GM12878 (cell line): Measurements from ENCODE around the gene SEPTIN10. TPM values are rescaled to one million over a fixed set of nuclear protein-coding genes. Genes with fewer than 3 reads are reported as not detected.
A peak's percentile ranks its signal among the peaks of the same experiment; 100 is the strongest.

Experiments used
- ATF3 ChIP-seq: IDR thresholded peaks from 2 replicates; pipeline ENCODE4 v1.6.1; 2011; ENCODE audit warnings: low read depth, mild to moderate bottlenecking, low read length, moderate library complexity, borderline replicate concordance; ENCODE audit errors: extremely low read depth
- BCL11A ChIP-seq: IDR thresholded peaks from 2 replicates; pipeline ENCODE4 v1.6.1; 2011; ENCODE audit warnings: low read depth, low read length
- E4F1 ChIP-seq: fragments of 450-650 bp; IDR thresholded peaks from 2 replicates; pipeline ENCODE4 v1.6.1; 2018; ENCODE audit warnings: borderline replicate concordance, mild to moderate bottlenecking; ENCODE audit not compliant: partially characterized antibody
- EZH2 ChIP-seq: IDR thresholded peaks from 2 replicates; pipeline ENCODE4 v1.6.1; 2012; ENCODE audit warnings: low read depth, mild to moderate bottlenecking, control low read depth, inconsistent platforms, low read length, borderline replicate concordance; ENCODE audit not compliant: control insufficient read depth
- HDGF ChIP-seq: fragments of 450-650 bp; IDR thresholded peaks from 2 replicates; pipeline ENCODE4 v1.6.1; 2016; ENCODE audit warnings: antibody characterized with exemption
- KLF5 ChIP-seq: fragments of 450-650 bp; IDR thresholded peaks from 2 replicates; pipeline ENCODE4 v1.6.1; 2014; ENCODE audit warnings: mild to moderate bottlenecking; ENCODE audit not compliant: partially characterized antibody
- MXI1 ChIP-seq: fragments of 150-350 bp; IDR thresholded peaks from 2 replicates; pipeline ENCODE4 v1.6.1; 2011; ENCODE audit warnings: low read depth, mild to moderate bottlenecking, inconsistent platforms, low read length, improper control_type of control experiment
- NFYA ChIP-seq: IDR thresholded peaks from 2 replicates; pipeline ENCODE4 v1.6.1; 2011; ENCODE audit warnings: low read depth, mild to moderate bottlenecking, low read length, improper control_type of control experiment, borderline replicate concordance
- RCOR1 ChIP-seq: conservative IDR thresholded peaks from 2 replicates; pipeline ENCODE4 v1.6.1; 2012; ENCODE audit warnings: low read depth, low read length, improper control_type of control experiment
- SKIL ChIP-seq: fragments of 450-650 bp; IDR thresholded peaks from 2 replicates; pipeline ENCODE4 v1.6.1; 2017; ENCODE audit warnings: mild to moderate bottlenecking, low read depth, inconsistent platforms; ENCODE audit not compliant: poor library complexity, severe bottlenecking
- SP1 ChIP-seq: IDR thresholded peaks from one replicate; pipeline ENCODE4 v1.6.1; 2011; ENCODE audit warnings: low read depth, low read length
- ZNF207 ChIP-seq: fragments of 450-650 bp; IDR thresholded peaks from 2 replicates; pipeline ENCODE4 v1.6.1; 2014; ENCODE audit warnings: antibody characterized with exemption, mild to moderate bottlenecking, borderline replicate concordance
- ZNF24 ChIP-seq: fragments of 450-650 bp; IDR thresholded peaks from 2 replicates; pipeline ENCODE4 v1.6.1; 2017; ENCODE audit warnings: antibody characterized with exemption, mild to moderate bottlenecking
- polyA plus RNA-seq, 11 experiments: library from polyadenylated mRNA; depleted of rRNA in 4 of 11; unstranded in 6 of 11; stranded (reverse) in 5 of 11; fragments of >200 nt; fragmentation: Nextera tagmentation in 4 of 11; fragmentation: Illumina TruSeq in 1 of 11; extraction: Ambion mirVana in 4 of 11; extraction: Trizol in 1 of 11; gene quantifications; 1 replicate in 1 of 11; 2 replicates in 10 of 11; pipeline versions ENCODE4 v1.2.1 to v1.2.3, GENCODE V29; 2011 to 2016; ENCODE audit warnings: inconsistent platforms in 2 of 11, missing spikeins in 2 of 11, low read depth in 1 of 11
- total RNA-seq, 4 experiments: library from RNA; depleted of rRNA in 3 of 4; stranded (reverse); fragments of >200 nt in 3 of 4; fragmentation: Illumina TruSeq in 1 of 4; extraction: Trizol in 1 of 4; gene quantifications; 2 replicates each; pipeline versions ENCODE4 v1.2.1 to v1.2.3, GENCODE V29; 2013 to 2021
- TF ChIP-seq, protein P1 (sequence below): IDR thresholded peaks from 2 replicates; pipeline ENCODE4 v1.6.1; 2012; ENCODE audit warnings: low read depth, low read length, improper control_type of control experiment
- TF ChIP-seq, protein P2 (sequence below): fragments of 450-650 bp; IDR thresholded peaks from 2 replicates; pipeline ENCODE4 v1.6.1; 2016; ENCODE audit warnings: mild to moderate bottlenecking, moderate library complexity, borderline replicate concordance
- TF ChIP-seq, protein P3 (sequence below): IDR thresholded peaks from 2 replicates; pipeline ENCODE4 v1.6.1; 2011; ENCODE audit warnings: borderline replicate concordance, low read depth, mild to moderate bottlenecking, moderate library complexity, mixed read lengths, low read length; ENCODE audit not compliant: insufficient read depth; ENCODE audit errors: extremely low read length

The SEPTIN10 gene
- total and polyA plus RNA-seq, 10 of the 15 experiments (the other 5 are each of a cell fraction or from before 2014, with no cell fraction given): 20.2 to 132 (median 62.7) TPM

- no peak for TF ChIP-seq ZNF207
- TF ChIP-seq, protein P1, sequence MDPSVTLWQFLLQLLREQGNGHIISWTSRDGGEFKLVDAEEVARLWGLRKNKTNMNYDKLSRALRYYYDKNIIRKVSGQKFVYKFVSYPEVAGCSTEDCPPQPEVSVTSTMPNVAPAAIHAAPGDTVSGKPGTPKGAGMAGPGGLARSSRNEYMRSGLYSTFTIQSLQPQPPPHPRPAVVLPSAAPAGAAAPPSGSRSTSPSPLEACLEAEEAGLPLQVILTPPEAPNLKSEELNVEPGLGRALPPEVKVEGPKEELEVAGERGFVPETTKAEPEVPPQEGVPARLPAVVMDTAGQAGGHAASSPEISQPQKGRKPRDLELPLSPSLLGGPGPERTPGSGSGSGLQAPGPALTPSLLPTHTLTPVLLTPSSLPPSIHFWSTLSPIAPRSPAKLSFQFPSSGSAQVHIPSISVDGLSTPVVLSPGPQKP: no peak
- TF ChIP-seq, protein P2, sequence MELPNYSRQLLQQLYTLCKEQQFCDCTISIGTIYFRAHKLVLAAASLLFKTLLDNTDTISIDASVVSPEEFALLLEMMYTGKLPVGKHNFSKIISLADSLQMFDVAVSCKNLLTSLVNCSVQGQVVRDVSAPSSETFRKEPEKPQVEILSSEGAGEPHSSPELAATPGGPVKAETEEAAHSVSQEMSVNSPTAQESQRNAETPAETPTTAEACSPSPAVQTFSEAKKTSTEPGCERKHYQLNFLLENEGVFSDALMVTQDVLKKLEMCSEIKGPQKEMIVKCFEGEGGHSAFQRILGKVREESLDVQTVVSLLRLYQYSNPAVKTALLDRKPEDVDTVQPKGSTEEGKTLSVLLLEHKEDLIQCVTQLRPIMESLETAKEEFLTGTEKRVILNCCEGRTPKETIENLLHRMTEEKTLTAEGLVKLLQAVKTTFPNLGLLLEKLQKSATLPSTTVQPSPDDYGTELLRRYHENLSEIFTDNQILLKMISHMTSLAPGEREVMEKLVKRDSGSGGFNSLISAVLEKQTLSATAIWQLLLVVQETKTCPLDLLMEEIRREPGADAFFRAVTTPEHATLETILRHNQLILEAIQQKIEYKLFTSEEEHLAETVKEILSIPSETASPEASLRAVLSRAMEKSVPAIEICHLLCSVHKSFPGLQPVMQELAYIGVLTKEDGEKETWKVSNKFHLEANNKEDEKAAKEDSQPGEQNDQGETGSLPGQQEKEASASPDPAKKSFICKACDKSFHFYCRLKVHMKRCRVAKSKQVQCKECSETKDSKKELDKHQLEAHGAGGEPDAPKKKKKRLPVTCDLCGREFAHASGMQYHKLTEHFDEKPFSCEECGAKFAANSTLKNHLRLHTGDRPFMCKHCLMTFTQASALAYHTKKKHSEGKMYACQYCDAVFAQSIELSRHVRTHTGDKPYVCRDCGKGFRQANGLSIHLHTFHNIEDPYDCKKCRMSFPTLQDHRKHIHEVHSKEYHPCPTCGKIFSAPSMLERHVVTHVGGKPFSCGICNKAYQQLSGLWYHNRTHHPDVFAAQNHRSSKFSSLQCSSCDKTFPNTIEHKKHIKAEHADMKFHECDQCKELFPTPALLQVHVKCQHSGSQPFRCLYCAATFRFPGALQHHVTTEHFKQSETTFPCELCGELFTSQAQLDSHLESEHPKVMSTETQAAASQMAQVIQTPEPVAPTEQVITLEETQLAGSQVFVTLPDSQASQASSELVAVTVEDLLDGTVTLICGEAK: no peak
- TF ChIP-seq SP1: no peak
- peak; percentile 73; the same call in 1 of the 2 replicates for TF ChIP-seq BCL11A
- no peak for TF ChIP-seq E4F1
- peak; percentile 60 for TF ChIP-seq SKIL
- TF ChIP-seq ATF3: no peak
- TF ChIP-seq ZNF24: no peak
- no peak for TF ChIP-seq NFYA
- TF ChIP-seq HDGF: no peak
- TF ChIP-seq KLF5: no peak
- TF ChIP-seq EZH2: no peak
- no peak for TF ChIP-seq RCOR1
- TF ChIP-seq MXI1: no peak
- TF ChIP-seq, protein P3, sequence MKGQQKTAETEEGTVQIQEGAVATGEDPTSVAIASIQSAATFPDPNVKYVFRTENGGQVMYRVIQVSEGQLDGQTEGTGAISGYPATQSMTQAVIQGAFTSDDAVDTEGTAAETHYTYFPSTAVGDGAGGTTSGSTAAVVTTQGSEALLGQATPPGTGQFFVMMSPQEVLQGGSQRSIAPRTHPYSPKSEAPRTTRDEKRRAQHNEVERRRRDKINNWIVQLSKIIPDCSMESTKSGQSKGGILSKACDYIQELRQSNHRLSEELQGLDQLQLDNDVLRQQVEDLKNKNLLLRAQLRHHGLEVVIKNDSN: no peak
These were observed 30.6 kb downstream of the SEPTIN10 start (continued) for GRCh38 chr2:109582928-109583895.
